MCF 10A (cell line): ENCODE results near the gene MXD4. TPM values are rescaled to one million over a fixed set of nuclear protein-coding genes. Genes with fewer than 3 reads are reported as not detected.
A peak's percentile ranks its signal among the peaks of the same experiment; 100 is the strongest.
"Not testable (repeated sequence)": the region's sequence is repeated elsewhere in the genome, so short reads cannot be mapped to it uniquely, and the experiment has no call there.

ENCODE experiments used
- BruUV-seq: library from RNA; stranded (reverse); fragments of 400-500 nt; replicated peaks from 2 replicates; lab custom pipeline; 2021; lab: Mats Ljungman, UMichigan
- CTCF ChIA-PET: fragments of 300-600 bp; sonication (Branson Sonifier 250); formaldehyde crosslinking; extraction: SDS; loops from one replicate; lab custom pipeline; 2021; ENCODE audit warnings: antibody characterized with exemption, inconsistent platforms; lab: Yijun Ruan, JAX
- POLR2A ChIA-PET: fragments of 300-600, 350-650 bp; sonication (Branson Sonifier 250); formaldehyde crosslinking; extraction: SDS; loops from one replicate; lab custom pipeline; 2020; ENCODE audit warnings: antibody characterized with exemption, inconsistent platforms; lab: Yijun Ruan, JAX
- DNase-seq: peaks from one replicate; pipeline ENCODE4 v3.0.0-alpha.2; 2018; ENCODE audit not compliant: unreplicated experiment
- H3K27ac Mint-ChIP-seq: one replicate; pipeline ENCODE4 v1.8.0; 2022; ENCODE audit warnings: mild to moderate bottlenecking, low read depth, mixed read lengths; ENCODE audit not compliant: unreplicated experiment
- H3K27me3 Mint-ChIP-seq: one replicate; pipeline ENCODE4 v1.8.0; 2022; ENCODE audit warnings: mixed read lengths; ENCODE audit not compliant: insufficient read depth, unreplicated experiment
- H3K36me3 Mint-ChIP-seq: one replicate; pipeline ENCODE4 v1.8.0; 2022; ENCODE audit warnings: mild to moderate bottlenecking, moderate library complexity, mixed read lengths; ENCODE audit not compliant: insufficient read depth, unreplicated experiment
- H3K4me1 Mint-ChIP-seq: one replicate; pipeline ENCODE4 v1.8.0; 2022; ENCODE audit warnings: mixed read lengths; ENCODE audit not compliant: insufficient read depth, unreplicated experiment
- H3K4me3 Mint-ChIP-seq: one replicate; pipeline ENCODE4 v1.8.0; 2022; ENCODE audit warnings: mild to moderate bottlenecking, moderate library complexity, mixed read lengths; ENCODE audit not compliant: unreplicated experiment
- H3K9me3 Mint-ChIP-seq: one replicate; pipeline ENCODE4 v1.8.0; 2022; ENCODE audit warnings: mixed read lengths; ENCODE audit not compliant: unreplicated experiment
- intact Hi-C: fragments of 100-400 bp; cut with micrococcal nuclease; formaldehyde crosslinking; loops from 2 replicates; pipeline ENCODE4 v1.14.1; 2022
- total RNA-seq: library from RNA; stranded (reverse); gene quantifications from 2 replicates; pipeline ENCODE4 v1.2.3, GENCODE V29; 2022
- TF ChIP-seq, protein P1 (sequence below): fragments of 200-600 bp; IDR thresholded peaks from one replicate; pipeline ENCODE4 v1.8.0; 2022; ENCODE audit warnings: antibody characterized with exemption, mild to moderate bottlenecking; ENCODE audit not compliant: unreplicated experiment

The MXD4 gene
- total RNA-seq, 1 experiment from 2014 or later = 50.2 TPM

DNA sequence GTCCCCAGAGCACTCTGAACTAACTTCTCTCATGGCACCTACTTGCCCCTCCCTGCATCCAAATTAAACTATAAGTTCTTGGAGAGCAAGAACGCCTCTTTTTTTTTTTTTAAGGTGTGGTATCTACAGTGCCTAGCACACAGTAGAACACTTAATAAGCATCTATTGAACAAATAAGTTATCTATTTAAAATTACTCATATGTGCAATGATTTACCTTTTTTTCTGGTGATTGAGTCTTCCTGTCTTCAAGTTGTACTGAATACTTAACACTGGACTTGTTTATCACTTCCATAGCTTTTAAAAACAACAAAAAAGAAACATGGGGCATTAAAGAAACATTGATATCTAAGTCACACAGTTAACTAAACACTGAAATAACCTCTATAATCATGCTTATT, 49.1 kb downstream of the MXD4 start:
- Mint-ChIP-seq H3K4me3 (no peak overlapping the region), H3K4me1 (no peaks in the 10 kb centered on the region), H3K27me3 (no peaks in the 10 kb centered on the region), H3K36me3 (no peaks in the 10 kb centered on the region), H3K9me3 (no peaks in the 10 kb centered on the region), H3K27ac (peak overlapping the region; percentile 35)
- CTCF ChIA-PET = interaction anchor here (0.7 kb wide), 1 partner anchor 69 kb away, joined by 3 read pairs; no protein-coding TSS in a partner anchor
- POLR2A ChIA-PET = no interaction called here
- no TSS peak for BruUV-seq
- TF ChIP-seq, protein P1, sequence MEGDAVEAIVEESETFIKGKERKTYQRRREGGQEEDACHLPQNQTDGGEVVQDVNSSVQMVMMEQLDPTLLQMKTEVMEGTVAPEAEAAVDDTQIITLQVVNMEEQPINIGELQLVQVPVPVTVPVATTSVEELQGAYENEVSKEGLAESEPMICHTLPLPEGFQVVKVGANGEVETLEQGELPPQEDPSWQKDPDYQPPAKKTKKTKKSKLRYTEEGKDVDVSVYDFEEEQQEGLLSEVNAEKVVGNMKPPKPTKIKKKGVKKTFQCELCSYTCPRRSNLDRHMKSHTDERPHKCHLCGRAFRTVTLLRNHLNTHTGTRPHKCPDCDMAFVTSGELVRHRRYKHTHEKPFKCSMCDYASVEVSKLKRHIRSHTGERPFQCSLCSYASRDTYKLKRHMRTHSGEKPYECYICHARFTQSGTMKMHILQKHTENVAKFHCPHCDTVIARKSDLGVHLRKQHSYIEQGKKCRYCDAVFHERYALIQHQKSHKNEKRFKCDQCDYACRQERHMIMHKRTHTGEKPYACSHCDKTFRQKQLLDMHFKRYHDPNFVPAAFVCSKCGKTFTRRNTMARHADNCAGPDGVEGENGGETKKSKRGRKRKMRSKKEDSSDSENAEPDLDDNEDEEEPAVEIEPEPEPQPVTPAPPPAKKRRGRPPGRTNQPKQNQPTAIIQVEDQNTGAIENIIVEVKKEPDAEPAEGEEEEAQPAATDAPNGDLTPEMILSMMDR = no peak
- intact Hi-C loops = no loop called here
- DNase-seq = no peak

DNA sequence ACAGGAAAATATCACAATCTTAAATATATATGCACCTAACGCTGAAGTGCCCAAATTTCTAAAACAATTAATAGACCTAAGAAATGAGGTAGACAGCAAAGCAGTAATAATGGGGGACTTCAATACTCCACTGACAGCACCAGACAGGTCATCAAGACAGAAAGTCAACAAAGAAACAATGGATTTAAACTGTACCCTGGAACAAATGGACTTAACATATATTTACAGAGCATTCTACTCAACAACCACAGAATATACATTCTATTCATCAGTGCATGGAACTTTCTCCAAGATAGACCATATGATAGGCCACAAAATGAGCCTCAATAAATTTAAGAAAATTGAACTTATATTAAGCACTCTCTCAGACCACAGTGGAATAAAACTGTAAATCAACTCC, 59.1 kb downstream of the MXD4 start:
- H3K27me3 Mint-ChIP-seq, H3K9me3 Mint-ChIP-seq, POLR2A ChIA-PET, H3K4me1 Mint-ChIP-seq, H3K4me3 Mint-ChIP-seq, H3K27ac Mint-ChIP-seq, DNase-seq, intact Hi-C loops, CTCF ChIA-PET, BruUV-seq: not testable (repeated sequence)
- peaks cover 12% of the 10 kb centered on the region for H3K36me3 Mint-ChIP-seq

Other genes starting within 250 kb of the MXD4 start
- 0.79 and 0.93 TPM in 2 replicates for gene NAT8L, start 202.8 kb downstream of the MXD4 start, total RNA-seq
- 13.3 and 13.9 TPM in 2 replicates for gene HAUS3, start 20.0 kb downstream of the MXD4 start, total RNA-seq
- gene POLN, start 20.0 kb downstream of the MXD4 start, total RNA-seq = 2.8 and 3.1 TPM in 2 replicates
- gene ZFYVE28, start 156.5 kb upstream of the MXD4 start, total RNA-seq = 1.6 and 2.5 TPM in 2 replicates
- gene CFAP99, start 156.8 kb upstream of the MXD4 start, total RNA-seq = 0.16 TPM in 1 of 2 replicates, not detected in the other
- 81.4 and 89.7 TPM in 2 replicates for gene RNF4, start 207.0 kb upstream of the MXD4 start, total RNA-seq